A549 (cell line): Measurements from ENCODE around the gene AIG1. TPM values are rescaled to one million over a fixed set of nuclear protein-coding genes. Genes with fewer than 3 reads are reported as not detected.

Experiments
- ATAC-seq, 2 experiments: fragments of 200-7000 bp in 1 of 2; fragments of >200 bp in 1 of 2; cut with Nextera tagmentation in 1 of 2; cut with Tn5 transposase in 1 of 2; 3 replicates each; pipeline versions ENCODE4 v1.8.0 to v1.9.1; 2018 to 2020; ENCODE audit warnings: mild to moderate bottlenecking in 1 of 2, moderate library complexity in 1 of 2
- CTCF ChIA-PET: fragments of 300-600 bp; sonication (Branson Sonifier 250); formaldehyde crosslinking; extraction: SDS; loops from one replicate; lab custom pipeline; 2021; ENCODE audit warnings: antibody characterized with exemption, inconsistent platforms; lab: Yijun Ruan, JAX
- POLR2A ChIA-PET: fragments of 350-600 bp; formaldehyde crosslinking; extraction: SDS; loops from one replicate; lab custom pipeline; 2021; ENCODE audit warnings: antibody characterized with exemption, inconsistent platforms; lab: Yijun Ruan, JAX
- DNase-seq, 2 experiments: peaks; one replicate each; pipeline versions ENCODE4 v3.0.0 to v3.0.0-alpha.2; 2011 to 2016; ENCODE audit warnings: low read depth in 1 of 2, low spot score in 1 of 2
- FAIRE-seq: peaks from 2 replicates; lab custom pipeline; 2011; peaks lifted over from hg19 to GRCh38; lab: Jason Lieb, UNC
- H3K27ac ChIP-seq, 2 experiments: fragments of >200 bp; sonication (Bioruptor Twin); formaldehyde crosslinking; 3 replicates each; pipeline ENCODE4 v1.5.1; 2016 to 2017
- H3K4me1 ChIP-seq: fragments of >200 bp; sonication (Bioruptor Twin); formaldehyde crosslinking; 3 replicates; pipeline ENCODE4 v1.6.1; 2016
- H3K4me2 ChIP-seq: fragments of >200 bp; sonication (Bioruptor Twin); formaldehyde crosslinking; 3 replicates; pipeline ENCODE4 v1.6.1; 2016
- H3K4me3 ChIP-seq: fragments of >200 bp; sonication (Bioruptor Twin); formaldehyde crosslinking; 3 replicates; pipeline ENCODE4 v1.5.1; 2016
- H3K9me3 ChIP-seq: fragments of >200 bp; sonication (Bioruptor Twin); formaldehyde crosslinking; 3 replicates; pipeline ENCODE4 v1.6.1; 2016
- ATOH8 ChIP-seq: fragments of 250-450 bp; sonication (Bioruptor Pico); IDR thresholded peaks from 2 replicates; pipeline ENCODE4 v1.5.0; 2020; ENCODE audit warnings: low read depth, mild to moderate bottlenecking, moderate library complexity
- BCL3 ChIP-seq: fragments of >200 bp; sonication (Bioruptor Twin); formaldehyde crosslinking; IDR thresholded peaks from 3 replicates; pipeline ENCODE4 v1.6.1; 2016
- CHD2 ChIP-seq: fragments of 150-350 bp; IDR thresholded peaks from 2 replicates; pipeline ENCODE4 v1.6.1; 2014; ENCODE audit warnings: low read length; ENCODE audit not compliant: partially characterized antibody
- CHD4 ChIP-seq: fragments of 200-600 bp; sonication (generic); IDR thresholded peaks from 2 replicates; pipeline ENCODE4 v1.6.1; 2016; ENCODE audit warnings: antibody characterized with exemption, mild to moderate bottlenecking, borderline replicate concordance
- EHF ChIP-seq: fragments of 250-450 bp; sonication (Bioruptor Pico); IDR thresholded peaks from 2 replicates; pipeline ENCODE4 v1.5.0; 2020; ENCODE audit warnings: mild to moderate bottlenecking
- EHMT2 ChIP-seq: fragments of 200-600 bp; sonication (generic); IDR thresholded peaks from 2 replicates; pipeline ENCODE4 v1.6.1; 2016; ENCODE audit warnings: antibody characterized with exemption, low read depth, mild to moderate bottlenecking, moderate library complexity
- FOXS1 ChIP-seq: fragments of 250-450 bp; sonication (Bioruptor Pico); IDR thresholded peaks from 2 replicates; pipeline ENCODE4 v1.5.0; 2020; ENCODE audit warnings: mild to moderate bottlenecking, moderate library complexity
- GATA3 ChIP-seq: IDR thresholded peaks from 2 replicates; pipeline ENCODE4 v1.6.1; 2012; ENCODE audit warnings: borderline replicate concordance
- HEYL ChIP-seq: fragments of 250-450 bp; sonication (Bioruptor Pico); IDR thresholded peaks from 2 replicates; pipeline ENCODE4 v1.8.0; 2021; ENCODE audit warnings: mild to moderate bottlenecking, moderate library complexity
- HMGXB4 ChIP-seq: fragments of 250-450 bp; sonication (Bioruptor Pico); IDR thresholded peaks from 2 replicates; pipeline ENCODE4 v1.5.0; 2021; ENCODE audit warnings: mild to moderate bottlenecking, moderate library complexity, borderline replicate concordance
- HOXB13 ChIP-seq: fragments of 250-450 bp; sonication (Bioruptor Pico); IDR thresholded peaks from 2 replicates; pipeline ENCODE4 v1.5.0; 2020; ENCODE audit warnings: low read depth, mild to moderate bottlenecking, moderate library complexity
- JUNB ChIP-seq: fragments of >200 bp; sonication (Bioruptor Twin); formaldehyde crosslinking; IDR thresholded peaks from 2 replicates; pipeline ENCODE4 v1.6.1; 2016
- MYC ChIP-seq: IDR thresholded peaks from 2 replicates; pipeline ENCODE4 v1.6.1; 2012; ENCODE audit warnings: mild to moderate bottlenecking, inconsistent platforms, low read length, improper control_type of control experiment, borderline replicate concordance
- RAD21 ChIP-seq, 2 experiments: fragments of >200 bp in 1 of 2; sonication (Bioruptor Twin) in 1 of 2; formaldehyde crosslinking in 1 of 2; IDR thresholded peaks in 1 of 2; conservative IDR thresholded peaks in 1 of 2; 2 replicates in 1 of 2; 3 replicates in 1 of 2; pipeline ENCODE4 v1.6.1; 2012 to 2018; ENCODE audit warnings: inconsistent platforms in 1 of 2
- RCOR1 ChIP-seq: fragments of 150-350 bp; IDR thresholded peaks from 2 replicates; pipeline ENCODE4 v1.6.1; 2014; ENCODE audit warnings: antibody characterized with exemption, low read length, low read depth
- SMC3 ChIP-seq: fragments of >200 bp; sonication (Bioruptor Twin); formaldehyde crosslinking; IDR thresholded peaks from 3 replicates; pipeline ENCODE4 v1.6.1; 2018; ENCODE audit warnings: inconsistent platforms
- SREBF2 ChIP-seq: fragments of 450-650 bp; IDR thresholded peaks from 2 replicates; pipeline ENCODE4 v1.6.1; 2014; ENCODE audit warnings: mild to moderate bottlenecking, moderate library complexity
- TFCP2L1 ChIP-seq: fragments of 250-450 bp; sonication (Bioruptor Pico); IDR thresholded peaks from 2 replicates; pipeline ENCODE4 v1.5.0; 2021; ENCODE audit warnings: mild to moderate bottlenecking
- ZFP36 ChIP-seq: fragments of 450-650 bp; IDR thresholded peaks from 2 replicates; pipeline ENCODE4 v1.6.1; 2014; ENCODE audit warnings: borderline replicate concordance; ENCODE audit not compliant: partially characterized antibody
- WGBS: methylation state at CpG from one replicate; pipeline ENCODE4 v1.1.6; 2017; ENCODE audit errors: missing lambda C conversion rate; 5-methylcytosine and 5-hydroxymethylcytosine counted together
- polyA plus RNA-seq, 4 experiments: library from polyadenylated mRNA; depleted of rRNA in 3 of 4; stranded (reverse); fragments of >200 nt; fragmentation: RNase III in 1 of 4; extraction: RNeasy Plus Mini Kit Qiagen cat#74134 plus additional on column Dnase treatment in 1 of 4; gene quantifications; 2 replicates in 3 of 4; 3 replicates in 1 of 4; pipeline ENCODE4 v1.2.3, GENCODE V29; 2011 to 2017
- TF ChIP-seq, protein P1 (sequence below): fragments of 150-350 bp; IDR thresholded peaks from 2 replicates; pipeline ENCODE4 v1.6.1; 2014; ENCODE audit warnings: low read depth, mild to moderate bottlenecking, low read length
- TF ChIP-seq, protein P2 (sequence below): fragments of >200 bp; sonication (Bioruptor Twin); formaldehyde crosslinking; IDR thresholded peaks from 2 replicates; pipeline ENCODE4 v1.6.1; 2016

AIG1 gene
- polyA plus RNA-seq, 2 of the 4 experiments (the other 2 are of a cell fraction): 29.5 to 38.3 TPM

- TF ChIP-seq HEYL (CRISPR knock-in tag): no peak
- no peak for TF ChIP-seq CHD4
- TF ChIP-seq FOXS1 (CRISPR knock-in tag): no peak
- no peak for TF ChIP-seq JUNB
- TF ChIP-seq HMGXB4 (CRISPR knock-in tag): no peak
- no peak for TF ChIP-seq BCL3
- no peak for TF ChIP-seq RCOR1
- no peak for TF ChIP-seq SREBF2
- TF ChIP-seq EHF (CRISPR knock-in tag): no peak
- TF ChIP-seq, protein P1, sequence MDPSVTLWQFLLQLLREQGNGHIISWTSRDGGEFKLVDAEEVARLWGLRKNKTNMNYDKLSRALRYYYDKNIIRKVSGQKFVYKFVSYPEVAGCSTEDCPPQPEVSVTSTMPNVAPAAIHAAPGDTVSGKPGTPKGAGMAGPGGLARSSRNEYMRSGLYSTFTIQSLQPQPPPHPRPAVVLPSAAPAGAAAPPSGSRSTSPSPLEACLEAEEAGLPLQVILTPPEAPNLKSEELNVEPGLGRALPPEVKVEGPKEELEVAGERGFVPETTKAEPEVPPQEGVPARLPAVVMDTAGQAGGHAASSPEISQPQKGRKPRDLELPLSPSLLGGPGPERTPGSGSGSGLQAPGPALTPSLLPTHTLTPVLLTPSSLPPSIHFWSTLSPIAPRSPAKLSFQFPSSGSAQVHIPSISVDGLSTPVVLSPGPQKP: no peak
- no peak for TF ChIP-seq EHMT2
- no peak for TF ChIP-seq RAD21 (conservative IDR thresholded peaks at IDR 0.05 in 1 of 2, IDR thresholded peaks at IDR 0.05 in 1 of 2)
- TF ChIP-seq ATOH8 (CRISPR knock-in tag): no peak
- TF ChIP-seq SMC3: no peak
- no peak for TF ChIP-seq MYC
- TF ChIP-seq TFCP2L1: no peak
- TF ChIP-seq, protein P2, sequence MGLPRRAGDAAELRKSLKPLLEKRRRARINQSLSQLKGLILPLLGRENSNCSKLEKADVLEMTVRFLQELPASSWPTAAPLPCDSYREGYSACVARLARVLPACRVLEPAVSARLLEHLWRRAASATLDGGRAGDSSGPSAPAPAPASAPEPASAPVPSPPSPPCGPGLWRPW: no peak
- no peak for TF ChIP-seq HOXB13
- TF ChIP-seq ZFP36: no peak
- no peak for TF ChIP-seq GATA3
- Histone ChIP-seq H3K4me1 (no peaks in the 10 kb centered on the region), H3K27ac (no peak overlapping the region), H3K9me3 (no peaks in the 10 kb centered on the region), H3K4me3 (no peak overlapping the region), H3K4me2 (no peak overlapping the region)
- ATAC-seq: no peak
- ChIA-PET POLR2A (no interaction called here), CTCF (no interaction called here)
- WGBS: 92% methylated on average over 6 of the region's 6 CpGs
- no peak for FAIRE-seq
- no peak for DNase-seq
Measured at GRCh38 chr6:143165315-143165855, 104.7 kb downstream of the AIG1 start.

DNA sequence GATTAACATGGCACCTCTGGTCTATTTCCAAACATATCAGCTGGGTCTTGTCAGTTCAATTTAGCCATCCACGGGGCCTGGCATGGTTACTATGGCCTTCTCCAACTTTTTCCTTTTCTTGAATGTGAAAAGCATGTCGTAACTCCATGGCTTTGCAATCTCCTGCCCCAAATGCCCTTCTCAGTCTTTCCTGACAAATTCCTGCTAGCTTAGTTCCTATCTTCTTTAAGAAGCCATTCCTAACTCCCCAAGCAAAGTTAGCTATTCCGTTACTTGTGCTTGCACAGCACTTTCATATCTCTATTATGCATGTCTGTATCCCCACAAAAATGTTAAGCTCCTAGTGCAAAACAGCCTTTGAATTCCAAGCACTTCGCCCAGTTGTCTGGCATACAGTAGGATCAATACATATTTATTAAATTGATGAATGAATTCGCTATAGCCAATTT is 105.6 kb downstream of the AIG1 start:
- no peak for FAIRE-seq
- POLR2A ChIA-PET: no interaction called here
- CTCF ChIA-PET: no interaction called here
- TF ChIP-seq ATOH8 (CRISPR knock-in tag) (no peak), CHD2 (no peak), CHD4 (no peak)
- Histone ChIP-seq H3K9me3 (no peaks in the 10 kb centered on the region), H3K4me1 (no peaks in the 10 kb centered on the region), H3K27ac (no peak overlapping the region), H3K4me2 (no peak overlapping the region), H3K4me3 (no peak overlapping the region)
- no peak for ATAC-seq
- 92% methylated on average over 5 of the region's 5 CpGs for WGBS
- no peak for DNase-seq
